Progenitor cell of endocrine pancreas (in vitro differentiated cells): ENCODE results near the gene METTL6. TPM values are rescaled to one million over a fixed set of nuclear protein-coding genes. Genes with fewer than 3 reads are reported as not detected.
A peak's percentile ranks its signal among the peaks of the same experiment; 100 is the strongest.
"Not testable (repeated sequence)": the region's sequence is repeated elsewhere in the genome, so short reads cannot be mapped to it uniquely, and the experiment has no call there.

Experiments used
- DNase-seq: peaks from one replicate; pipeline ENCODE4 v3.0.0; 2021; ENCODE audit warnings: low spot score; ENCODE audit not compliant: unreplicated experiment
- H3K27ac Mint-ChIP-seq: 2 replicates; pipeline ENCODE4 v1.8.0; 2021; ENCODE audit warnings: mild to moderate bottlenecking, moderate library complexity, mixed read lengths
- H3K27me3 Mint-ChIP-seq: 2 replicates; pipeline ENCODE4 v1.8.0; 2021; ENCODE audit warnings: mixed read lengths
- H3K36me3 Mint-ChIP-seq: 2 replicates; pipeline ENCODE4 v1.8.0; 2022; ENCODE audit warnings: mixed read lengths; ENCODE audit not compliant: insufficient read depth
- H3K4me1 Mint-ChIP-seq: 2 replicates; pipeline ENCODE4 v1.8.0; 2021; ENCODE audit warnings: low read depth, mixed read lengths
- H3K4me3 Mint-ChIP-seq: 2 replicates; pipeline ENCODE4 v1.8.0; 2021; ENCODE audit warnings: low read depth, mild to moderate bottlenecking, moderate library complexity, mixed read lengths
- H3K9me3 Mint-ChIP-seq: 2 replicates; pipeline ENCODE4 v1.8.0; 2021; ENCODE audit warnings: low read depth, mixed read lengths
- total RNA-seq: library from RNA; stranded (reverse); gene quantifications from 2 replicates; pipeline ENCODE4 v1.2.1, GENCODE V29; 2021
- TF ChIP-seq, protein P1 (sequence below): fragments of 200-600 bp; sonication (generic); IDR thresholded peaks from one replicate; pipeline ENCODE4 v1.5.0; 2021; ENCODE audit warnings: antibody characterized with exemption, mild to moderate bottlenecking; ENCODE audit not compliant: unreplicated experiment

The METTL6 gene
- total RNA-seq, 1 donor from 2014 or later, result 28.2 TPM

DNA sequence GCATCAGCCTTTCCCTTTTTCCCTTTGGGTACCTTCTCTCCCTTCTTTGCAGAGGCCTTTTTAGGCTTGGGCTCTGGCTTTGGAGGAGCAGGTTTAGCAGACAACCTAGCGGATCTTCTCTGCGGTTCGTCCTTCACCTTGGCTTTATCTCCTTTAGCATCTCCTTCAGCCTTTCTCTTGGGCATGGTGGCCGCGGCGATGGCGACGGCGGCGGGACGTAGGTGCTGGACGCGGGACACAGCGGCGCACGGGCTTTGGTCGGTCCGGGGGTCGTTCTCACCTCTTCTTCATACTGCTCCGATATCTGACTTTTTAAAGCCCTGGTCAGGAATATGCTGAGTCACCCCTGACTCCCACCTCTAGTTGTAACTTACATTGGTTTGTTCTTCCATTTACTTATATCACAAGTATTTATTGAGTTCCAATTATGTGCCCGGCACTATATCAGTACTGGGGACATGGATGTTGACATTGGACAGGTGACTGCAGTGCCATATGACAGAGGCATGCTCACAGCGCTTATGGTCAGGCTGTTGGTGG is 51.8 kb downstream of the METTL6 start:
- H3K4me3 Mint-ChIP-seq, result no peak overlapping the region
- H3K4me1 Mint-ChIP-seq, result peaks cover 3% of the 10 kb centered on the region
- no peaks in the 10 kb centered on the region for H3K9me3 Mint-ChIP-seq
- TF ChIP-seq, protein P1, sequence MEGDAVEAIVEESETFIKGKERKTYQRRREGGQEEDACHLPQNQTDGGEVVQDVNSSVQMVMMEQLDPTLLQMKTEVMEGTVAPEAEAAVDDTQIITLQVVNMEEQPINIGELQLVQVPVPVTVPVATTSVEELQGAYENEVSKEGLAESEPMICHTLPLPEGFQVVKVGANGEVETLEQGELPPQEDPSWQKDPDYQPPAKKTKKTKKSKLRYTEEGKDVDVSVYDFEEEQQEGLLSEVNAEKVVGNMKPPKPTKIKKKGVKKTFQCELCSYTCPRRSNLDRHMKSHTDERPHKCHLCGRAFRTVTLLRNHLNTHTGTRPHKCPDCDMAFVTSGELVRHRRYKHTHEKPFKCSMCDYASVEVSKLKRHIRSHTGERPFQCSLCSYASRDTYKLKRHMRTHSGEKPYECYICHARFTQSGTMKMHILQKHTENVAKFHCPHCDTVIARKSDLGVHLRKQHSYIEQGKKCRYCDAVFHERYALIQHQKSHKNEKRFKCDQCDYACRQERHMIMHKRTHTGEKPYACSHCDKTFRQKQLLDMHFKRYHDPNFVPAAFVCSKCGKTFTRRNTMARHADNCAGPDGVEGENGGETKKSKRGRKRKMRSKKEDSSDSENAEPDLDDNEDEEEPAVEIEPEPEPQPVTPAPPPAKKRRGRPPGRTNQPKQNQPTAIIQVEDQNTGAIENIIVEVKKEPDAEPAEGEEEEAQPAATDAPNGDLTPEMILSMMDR, result no peak
- H3K36me3 Mint-ChIP-seq, result no peaks in the 10 kb centered on the region
- no peaks in the 10 kb centered on the region for H3K27me3 Mint-ChIP-seq
- H3K27ac Mint-ChIP-seq, result no peak overlapping the region
- no peak for DNase-seq

DNA sequence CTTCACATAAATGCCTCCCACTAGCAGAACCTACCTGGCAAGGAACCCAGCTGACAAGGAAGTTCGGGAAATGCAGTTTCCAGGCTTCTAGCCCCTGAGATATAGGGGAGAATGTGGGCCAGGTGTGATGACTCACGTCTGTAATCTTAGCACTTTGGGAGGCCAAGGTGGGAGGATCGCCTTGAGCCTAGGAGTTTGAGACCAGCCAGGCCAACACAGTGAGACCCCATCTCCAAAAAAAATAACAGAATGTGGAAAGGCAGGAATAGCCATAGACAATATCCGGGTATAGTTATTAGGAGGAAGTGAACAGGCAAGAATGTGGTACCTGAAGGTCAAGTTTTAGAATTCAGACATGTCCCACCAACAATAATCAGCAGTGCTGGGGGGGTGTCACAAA is 54.4 kb downstream of the METTL6 start:
- H3K9me3 Mint-ChIP-seq, result no peaks in the 10 kb centered on the region
- H3K4me1 Mint-ChIP-seq, result peaks cover 2% of the 10 kb centered on the region
- DNase-seq, result no peak
- no peak overlapping the region for H3K27ac Mint-ChIP-seq
- TF ChIP-seq, protein P1, result no peak
- H3K4me3 Mint-ChIP-seq, result no peak overlapping the region
- no peaks in the 10 kb centered on the region for H3K27me3 Mint-ChIP-seq
- H3K36me3 Mint-ChIP-seq, result no peaks in the 10 kb centered on the region

DNA sequence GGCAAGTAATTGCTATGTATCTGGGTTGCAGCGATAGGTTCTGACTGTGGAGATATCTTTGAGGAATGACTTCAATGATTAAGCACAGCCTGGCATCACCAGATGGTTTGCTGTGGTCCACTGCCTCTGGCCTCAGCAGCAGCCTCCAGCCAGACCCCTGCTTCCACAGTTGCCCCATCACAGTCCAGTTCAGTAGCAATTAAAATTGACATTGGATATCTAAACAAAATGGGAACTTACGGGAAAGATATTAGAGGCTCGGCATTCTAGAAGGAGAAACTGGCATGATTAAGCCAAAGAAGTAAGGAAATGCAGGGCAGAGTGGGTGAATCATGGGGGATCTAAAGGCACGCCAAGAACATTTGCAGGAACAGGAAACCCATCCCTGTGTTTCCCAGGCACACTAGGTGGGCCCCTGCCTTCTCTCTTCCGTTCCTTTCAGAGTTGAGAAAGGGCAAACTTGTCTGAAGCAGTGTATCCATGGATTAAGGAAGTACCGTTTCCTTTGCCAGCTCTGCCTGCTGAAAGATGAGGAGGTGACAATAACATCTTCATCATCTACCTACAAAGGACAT is 58.7 kb downstream of the METTL6 start:
- H3K9me3 Mint-ChIP-seq, result no peaks in the 10 kb centered on the region
- no peak for DNase-seq
- H3K27me3 Mint-ChIP-seq, result no peaks in the 10 kb centered on the region
- no peak overlapping the region for H3K4me3 Mint-ChIP-seq
- H3K27ac Mint-ChIP-seq, result no peak overlapping the region
- TF ChIP-seq, protein P1, result no peak
- no peaks in the 10 kb centered on the region for H3K36me3 Mint-ChIP-seq
- H3K4me1 Mint-ChIP-seq, result no peaks in the 10 kb centered on the region

DNA sequence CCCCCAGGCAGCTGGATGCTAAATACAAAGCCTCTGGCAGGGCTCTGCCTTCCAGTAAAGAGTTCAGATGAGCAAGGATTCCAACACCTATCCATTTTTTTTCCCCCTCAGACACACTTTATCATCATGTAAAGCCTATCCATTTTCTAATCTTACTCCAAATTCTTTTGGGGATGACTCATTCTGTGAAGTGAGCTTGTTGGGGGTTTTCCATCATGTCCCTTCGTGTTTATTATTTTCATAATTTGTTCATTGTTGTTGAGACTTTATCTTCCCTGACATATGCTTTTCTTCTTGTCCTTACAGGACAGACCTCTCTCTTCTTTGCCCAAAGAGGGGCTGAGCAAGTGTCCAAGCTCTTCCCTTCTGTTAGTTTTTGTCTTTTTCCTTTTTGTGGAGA is 60.3 kb downstream of the METTL6 start:
- TF ChIP-seq, protein P1, result no peak
- H3K27me3 Mint-ChIP-seq, result no peaks in the 10 kb centered on the region

DNA sequence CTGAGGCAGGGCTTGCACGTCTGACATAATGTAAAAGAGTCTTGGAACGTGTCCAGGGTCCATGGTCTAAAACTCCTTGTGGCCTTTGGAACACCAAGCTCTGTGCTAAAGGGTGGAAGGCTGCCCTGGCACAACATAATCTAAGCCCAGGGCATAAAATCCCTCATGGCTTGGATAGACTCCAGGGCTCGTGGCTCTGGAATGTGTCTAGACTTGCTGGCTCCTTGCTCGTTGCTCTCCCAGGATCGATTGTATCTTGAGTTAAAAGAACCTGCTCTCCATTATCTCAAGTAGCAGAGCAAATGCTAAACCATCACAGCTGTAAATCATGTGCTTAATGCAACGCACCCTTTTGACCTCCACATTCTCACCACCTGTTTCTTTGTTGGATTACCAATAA is 63.3 kb downstream of the METTL6 start:
- H3K9me3 Mint-ChIP-seq, H3K27me3 Mint-ChIP-seq, H3K4me3 Mint-ChIP-seq, H3K36me3 Mint-ChIP-seq, DNase-seq, H3K4me1 Mint-ChIP-seq: not testable (repeated sequence)
- H3K27ac Mint-ChIP-seq, result peak overlapping the region; percentile 29

More for the DNA sequence above, 60.3 kb downstream of the METTL6 start:
- Mint-ChIP-seq H3K4me3 (no peak overlapping the region), H3K27ac (no peak overlapping the region), H3K4me1 (no peaks in the 10 kb centered on the region), H3K9me3 (no peaks in the 10 kb centered on the region), H3K36me3 (no peaks in the 10 kb centered on the region)
- no peak for DNase-seq
